ENCODE data around the gene SIGLEC10. TPM values are rescaled to one million over a fixed set of nuclear protein-coding genes. Genes with fewer than 3 reads are reported as not detected.

The SIGLEC10 gene
- total and polyA plus RNA-seq, 7 donors, result 0.83 to 14.4 (median 2.5) TPM

GRCh38 chr19:51382004-51382403 is 35.4 kb downstream of the SIGLEC10 start:
- intact Hi-C loops (cut with DNase I), result no loop called here
- Histone ChIP-seq H3K9me3 (peaks cover 0 to 3% (median 1%) of the 10 kb centered on the region in 4 donors), H3K27ac (no peak overlapping the region), H3K36me3 (no peaks in the 10 kb centered on the region), H3K4me1 (no peaks in the 10 kb centered on the region), H3K4me3 (no peak overlapping the region), H3K27me3 (no peaks in the 10 kb centered on the region)
- WGBS, 2 donors, result 98% methylated on average over 4 of the region's 4 CpGs
- no peak for DNase-seq
- TF ChIP-seq POLR2A (IDR thresholded peaks at IDR 0.05) (no peak), POLR2AphosphoS5 (IDR thresholded peaks at IDR 0.05) (no peak), CTCF (IDR thresholded peaks at IDR 0.05) (no peak), EP300 (IDR thresholded peaks at IDR 0.05) (no peak)

GRCh38 chr19:51380379-51380778 is 37.1 kb downstream of the SIGLEC10 start:
- H3K4me1 ChIP-seq, result no peaks in the 10 kb centered on the region
- intact Hi-C loops (cut with DNase I), result no loop called here
- TF ChIP-seq POLR2A (IDR thresholded peaks at IDR 0.05), result no peak
- no peak for TF ChIP-seq POLR2AphosphoS5 (IDR thresholded peaks at IDR 0.05)
- TF ChIP-seq EP300 (IDR thresholded peaks at IDR 0.05), result no peak
- no peak for TF ChIP-seq CTCF (IDR thresholded peaks at IDR 0.05)
- no peaks in the 10 kb centered on the region for H3K36me3 ChIP-seq
- H3K4me3 ChIP-seq, result no peak overlapping the region
- no peaks in the 10 kb centered on the region for H3K27me3 ChIP-seq
- no peak for DNase-seq
- peaks cover 0 to 3% (median 1%) of the 10 kb centered on the region in 4 donors for H3K9me3 ChIP-seq
- H3K27ac ChIP-seq, result no peak overlapping the region
- 95% methylated on average over 9 of the region's 9 CpGs for WGBS, 2 donors

- Histone ChIP-seq H3K27ac (no peak overlapping the region), H3K36me3 (no peaks in the 10 kb centered on the region), H3K4me1 (no peaks in the 10 kb centered on the region), H3K4me3 (no peak overlapping the region), H3K9me3 (peaks cover 0 to 3% (median 1%) of the 10 kb centered on the region in 4 donors), H3K27me3 (no peaks in the 10 kb centered on the region)
- TF ChIP-seq POLR2A (IDR thresholded peaks at IDR 0.05), result no peak
- no peak for TF ChIP-seq CTCF (IDR thresholded peaks at IDR 0.05)
- TF ChIP-seq EP300 (IDR thresholded peaks at IDR 0.05), result no peak
- no peak for TF ChIP-seq POLR2AphosphoS5 (IDR thresholded peaks at IDR 0.05)
- intact Hi-C loops (cut with DNase I), result no loop called here
- WGBS, 2 donors, result 74 to 85% methylated on average over 2 of the region's 2 CpGs
- no peak for DNase-seq
Measured at GRCh38 chr19:51377422-51377821, 40.0 kb downstream of the SIGLEC10 start.

- Histone ChIP-seq H3K27me3 (no peaks in the 10 kb centered on the region), H3K4me3 (no peak overlapping the region), H3K27ac (no peak overlapping the region), H3K4me1 (no peaks in the 10 kb centered on the region), H3K36me3 (no peaks in the 10 kb centered on the region), H3K9me3 (no peaks in the 10 kb centered on the region)
- intact Hi-C loops (cut with DNase I), result no loop called here
- DNase-seq, result no peak
- TF ChIP-seq CTCF (IDR thresholded peaks at IDR 0.05), result no peak
- TF ChIP-seq POLR2A (IDR thresholded peaks at IDR 0.05), result no peak
- TF ChIP-seq EP300 (IDR thresholded peaks at IDR 0.05), result no peak
- TF ChIP-seq POLR2AphosphoS5 (IDR thresholded peaks at IDR 0.05), result no peak
- 60 to 77% methylated on average over 11 of the region's 11 CpGs for WGBS, 2 donors
Measured at GRCh38 chr19:51375504-51376221, 41.8 kb downstream of the SIGLEC10 start.

Measured in sigmoid colon (tissue), 7 donors.